ENCODE measurements around the gene B3GALT5.

The B3GALT5 gene

GRCh38 chr21:39715804-39716397 lies 103.2 kb downstream of the B3GALT5 start:
- Histone ChIP-seq H3K27me3 (ENCODE audit: insufficient read depth, low read length) (no peaks in the 10 kb centered on the region), H2AFZ (ENCODE audit: low read length, unreplicated experiment) (no peak overlapping the region), H3K4me1 (ENCODE audit: control insufficient read depth, insufficient read depth, low read length, unreplicated experiment) (no peaks in the 10 kb centered on the region), H3K79me2 (ENCODE audit: control insufficient read depth, insufficient read depth, low read length, unreplicated experiment) (no peaks in the 10 kb centered on the region), H3K36me3 (ENCODE audit: insufficient read depth, low read length) (no peaks in the 10 kb centered on the region), H3K27ac (ENCODE audit: low read depth, low read length) (no peak overlapping the region), H3K4me3 (ENCODE audit: low read depth, low read length) (no peak overlapping the region)

GRCh38 chr21:39720126-39720778 lies 107.5 kb downstream of the B3GALT5 start:
- Histone ChIP-seq H3K36me3 (ENCODE audit: insufficient read depth, low read length) (no peaks in the 10 kb centered on the region), H3K27ac (ENCODE audit: low read depth, low read length) (no peak overlapping the region), H3K4me1 (ENCODE audit: control insufficient read depth, insufficient read depth, low read length, unreplicated experiment) (no peaks in the 10 kb centered on the region), H3K4me3 (ENCODE audit: low read depth, low read length) (no peak overlapping the region), H3K79me2 (ENCODE audit: control insufficient read depth, insufficient read depth, low read length, unreplicated experiment) (no peaks in the 10 kb centered on the region), H3K27me3 (ENCODE audit: insufficient read depth, low read length) (no peaks in the 10 kb centered on the region), H2AFZ (ENCODE audit: low read length, unreplicated experiment) (no peak overlapping the region)

- Histone ChIP-seq H2AFZ (ENCODE audit: low read length, unreplicated experiment) (no peak overlapping the region), H3K79me2 (ENCODE audit: control insufficient read depth, insufficient read depth, low read length, unreplicated experiment) (no peaks in the 10 kb centered on the region), H3K4me3 (ENCODE audit: low read depth, low read length) (no peak overlapping the region), H3K27ac (ENCODE audit: low read depth, low read length) (no peak overlapping the region), H3K36me3 (ENCODE audit: insufficient read depth, low read length) (no peaks in the 10 kb centered on the region), H3K4me1 (ENCODE audit: control insufficient read depth, insufficient read depth, low read length, unreplicated experiment) (no peaks in the 10 kb centered on the region), H3K27me3 (ENCODE audit: insufficient read depth, low read length) (no peaks in the 10 kb centered on the region)
Observed at GRCh38 chr21:39721885-39722284, 109.1 kb downstream of the B3GALT5 start.
